Umbilical cord (tissue), 2 donors: ENCODE measurements around the gene ARGLU1. TPM values are rescaled to one million over a fixed set of nuclear protein-coding genes. Genes with fewer than 3 reads are reported as not detected.

ENCODE experiments used
- DNase-seq: peaks from one replicate; pipeline ENCODE4 v3.0.0-alpha.2; 2015; ENCODE audit warnings: low spot score
- total RNA-seq: library from RNA; depleted of rRNA; stranded (reverse); fragments of >200 nt; gene quantifications from one replicate; pipeline ENCODE4 v1.2.3, GENCODE V29; 2014; ENCODE audit warnings: low replicate concordance; ENCODE audit not compliant: insufficient read depth

ARGLU1 gene
- total RNA-seq, 1 donor from 2014 or later = 89.8 TPM

DNA sequence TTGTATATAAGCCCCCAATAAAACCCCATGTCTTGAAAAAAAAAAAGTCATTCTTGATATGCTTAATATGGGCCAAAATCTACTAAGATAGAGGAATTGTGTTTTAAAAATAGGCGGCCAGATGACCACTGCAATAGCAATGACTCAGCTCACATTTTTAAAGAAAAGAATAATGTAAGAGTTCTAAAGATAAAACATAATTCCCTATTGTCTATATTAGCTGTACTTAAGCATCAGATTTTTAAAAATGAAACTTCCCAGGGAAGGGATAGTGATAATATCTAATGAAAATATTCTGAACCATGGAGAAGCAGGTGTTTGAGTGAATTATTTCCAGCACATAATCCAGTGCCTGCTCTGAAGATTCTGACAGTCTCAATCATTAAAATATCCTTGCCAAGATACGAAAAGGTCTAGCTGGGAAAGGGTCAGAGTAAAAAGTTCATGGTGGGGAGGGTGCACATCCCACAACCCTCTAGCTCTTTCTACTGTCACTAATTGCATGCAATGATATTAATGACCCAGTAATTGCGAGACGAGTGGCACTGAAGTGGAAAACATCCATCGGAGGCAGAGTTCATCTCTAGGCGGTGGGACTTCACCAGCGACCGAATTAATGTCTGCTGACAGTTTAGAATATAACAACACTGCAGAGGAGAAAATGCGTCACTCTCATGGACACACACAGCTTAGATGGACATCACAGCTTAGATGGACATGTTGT is 64.0 kb downstream of the ARGLU1 start:
- DNase-seq = no peak

DNA sequence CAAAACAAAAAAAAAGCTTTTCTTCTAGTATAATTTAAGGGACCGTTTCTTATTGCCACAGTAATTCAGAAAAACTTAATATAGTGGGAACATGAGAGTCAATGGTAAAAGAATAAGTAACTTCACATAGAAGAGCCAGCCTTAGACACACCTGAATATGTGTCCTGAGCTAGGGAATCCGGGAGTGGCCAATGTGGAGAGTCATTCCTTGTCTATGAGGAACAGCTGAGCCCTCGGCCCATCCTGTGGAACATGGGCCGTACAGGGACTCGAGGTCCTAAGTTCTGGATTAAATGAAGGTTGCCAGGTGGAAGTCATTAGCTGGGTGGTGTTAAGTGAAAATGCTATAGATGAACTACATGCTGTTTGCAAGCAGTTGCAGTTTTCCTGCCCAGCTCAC is 64.7 kb downstream of the ARGLU1 start:
- no peak for DNase-seq

DNA sequence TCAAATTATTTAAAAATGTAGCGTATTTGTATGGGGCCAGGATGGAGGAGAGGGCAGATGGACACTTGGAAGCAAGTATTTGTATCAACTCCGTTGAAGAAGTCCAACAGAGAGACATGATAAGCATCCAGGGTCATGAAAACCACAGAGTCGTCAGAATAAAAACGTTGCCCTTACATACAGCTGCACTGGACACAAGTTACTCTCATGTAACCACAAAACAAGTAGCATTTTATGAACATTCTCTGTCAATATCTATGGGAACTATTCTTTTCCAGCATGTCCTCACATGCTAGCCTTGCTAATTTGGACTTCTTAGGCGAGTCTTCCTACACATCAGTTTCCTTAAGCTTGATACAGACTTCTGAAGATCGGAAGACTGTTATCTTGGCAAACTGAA is 67.5 kb downstream of the ARGLU1 start:
- no peak for DNase-seq

DNA sequence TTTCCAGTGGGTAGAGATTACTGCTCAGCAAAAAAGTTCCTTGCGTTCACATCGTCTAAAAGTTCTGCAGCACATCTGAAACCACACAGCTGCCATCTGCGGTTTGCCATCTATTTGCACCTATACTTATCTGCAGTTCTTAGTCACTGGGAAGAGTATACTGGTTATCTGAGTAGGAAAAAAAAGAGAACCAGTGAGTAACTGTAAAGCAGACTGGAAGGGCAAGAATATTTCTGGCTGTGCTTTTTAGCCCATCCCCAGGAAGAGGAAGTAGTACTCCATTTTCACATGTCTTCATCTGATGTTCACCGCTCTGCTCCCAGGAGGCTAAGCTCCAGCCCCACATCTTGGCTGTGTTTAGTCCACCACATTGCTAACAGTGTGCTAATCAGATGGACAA is 68.0 kb downstream of the ARGLU1 start:
- no peak for DNase-seq

DNA sequence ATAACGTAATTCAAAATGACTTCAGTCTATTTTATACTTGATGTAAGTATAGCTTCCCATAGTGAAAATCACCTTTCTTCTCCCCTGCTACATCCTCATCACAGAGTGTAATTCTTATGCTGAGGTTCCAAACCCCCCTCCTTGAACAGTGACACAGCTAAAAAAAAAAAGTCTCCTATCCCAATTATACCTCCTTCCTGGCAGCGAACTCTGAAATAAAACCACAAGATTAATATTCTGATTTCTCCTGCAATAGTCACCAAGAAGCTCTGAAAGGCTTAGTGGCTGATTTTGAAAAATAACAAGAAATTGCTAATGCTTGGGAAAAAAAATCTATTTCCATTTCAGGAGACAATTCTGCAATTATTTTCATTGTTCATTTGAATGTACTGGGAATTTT is 68.8 kb downstream of the ARGLU1 start:
- DNase-seq = no peak

DNA sequence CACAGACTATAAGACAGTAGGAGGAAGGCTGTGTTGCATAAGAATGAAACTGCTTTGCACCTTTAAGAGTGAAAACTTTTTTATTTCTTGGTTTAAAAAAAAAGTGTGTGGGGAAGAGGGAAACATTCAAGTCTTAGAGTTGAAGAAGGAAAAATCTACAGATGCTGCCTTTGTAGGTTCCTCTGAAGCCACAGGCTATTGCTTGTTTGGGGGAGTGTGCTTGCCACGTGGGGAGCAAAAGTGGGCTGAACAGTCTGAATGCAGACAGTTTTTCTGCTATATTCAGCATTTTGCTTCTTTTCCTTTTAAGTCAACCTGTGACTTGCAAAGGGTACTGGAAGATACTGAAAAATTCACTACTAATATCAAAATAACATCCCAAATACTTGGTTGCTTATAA is 69.4 kb downstream of the ARGLU1 start:
- DNase-seq = no peak

DNA sequence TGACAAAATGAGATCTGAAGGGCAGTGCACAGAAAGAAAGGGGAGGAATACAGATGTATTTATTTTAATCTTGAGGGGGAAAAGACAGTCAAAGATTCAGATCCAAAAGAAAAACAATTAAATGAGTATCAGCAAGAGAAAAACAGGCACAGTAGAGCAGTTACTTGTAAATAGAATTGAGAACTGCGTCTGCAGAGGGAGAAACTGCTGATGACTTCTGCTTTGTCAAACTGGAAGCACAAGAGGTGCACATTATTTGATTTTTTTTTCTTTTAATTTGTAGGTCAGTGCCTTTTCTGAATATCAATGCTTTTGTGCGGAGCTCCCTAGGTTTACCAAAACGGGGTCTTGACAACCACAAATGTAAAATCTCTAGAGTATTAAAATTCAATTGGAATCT is 69.8 kb downstream of the ARGLU1 start:
- no peak for DNase-seq

DNA sequence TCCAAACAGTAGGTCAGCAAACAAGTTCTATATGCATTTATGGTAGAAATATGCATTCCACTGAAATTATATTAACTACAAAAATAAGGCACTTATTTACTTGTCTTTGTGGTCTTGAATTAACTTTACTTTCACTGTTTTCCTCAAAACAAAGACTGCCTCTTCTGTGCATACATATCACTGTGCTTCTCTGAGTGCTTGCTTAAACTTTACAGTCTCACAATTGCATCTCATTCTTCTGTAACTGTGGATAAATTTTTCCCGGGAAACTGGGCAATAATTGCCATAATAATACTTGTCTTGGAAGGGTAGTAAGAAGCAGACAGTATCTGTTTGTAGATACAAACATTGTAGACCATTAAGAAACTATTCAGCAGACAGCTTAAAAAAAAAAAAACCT is 70.9 kb downstream of the ARGLU1 start:
- no peak for DNase-seq

DNA sequence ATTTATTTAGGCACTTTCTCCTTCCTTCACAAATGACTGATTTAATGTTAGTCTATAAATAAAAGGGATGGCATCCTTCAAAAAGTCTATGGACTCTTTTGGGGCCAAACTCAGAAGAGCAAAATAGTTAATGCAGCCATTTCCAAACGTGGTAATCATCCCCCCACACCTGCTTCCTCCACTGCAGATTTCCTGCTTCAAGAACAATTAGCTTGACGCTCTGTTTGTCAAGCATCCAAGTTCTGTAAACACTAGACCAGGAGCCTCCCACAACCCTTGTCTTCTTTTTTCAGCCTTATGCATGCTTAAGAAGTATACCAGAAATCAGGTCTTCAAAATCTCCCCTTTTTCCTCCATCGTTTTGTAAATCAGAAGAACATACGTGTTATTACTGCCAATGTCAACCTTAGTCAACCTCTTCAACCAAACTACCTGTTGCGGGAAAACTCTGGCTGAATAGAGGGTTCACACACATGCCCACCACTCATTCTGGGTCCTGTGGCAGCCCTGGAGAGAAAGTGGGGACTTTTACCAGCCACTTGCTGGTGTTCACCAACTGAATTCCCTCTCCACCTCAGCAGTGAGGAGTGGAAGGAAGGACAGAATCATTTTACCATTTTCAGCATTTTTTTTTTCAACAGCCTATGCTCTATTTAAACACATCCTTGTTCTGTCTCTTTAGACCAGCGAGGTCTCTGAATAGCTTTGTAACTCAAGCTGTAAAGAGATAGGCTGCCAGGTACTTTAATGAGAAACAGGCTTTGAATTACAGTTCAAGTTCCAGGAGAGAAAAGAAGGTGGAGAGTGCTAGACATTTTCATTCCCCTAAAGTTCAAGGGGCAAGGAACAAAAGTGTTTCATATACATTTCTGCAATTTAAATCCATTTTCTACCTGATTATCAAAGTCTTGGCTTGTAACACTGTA is 71.6 kb downstream of the ARGLU1 start:
- DNase-seq = peak; percentile 48

DNA sequence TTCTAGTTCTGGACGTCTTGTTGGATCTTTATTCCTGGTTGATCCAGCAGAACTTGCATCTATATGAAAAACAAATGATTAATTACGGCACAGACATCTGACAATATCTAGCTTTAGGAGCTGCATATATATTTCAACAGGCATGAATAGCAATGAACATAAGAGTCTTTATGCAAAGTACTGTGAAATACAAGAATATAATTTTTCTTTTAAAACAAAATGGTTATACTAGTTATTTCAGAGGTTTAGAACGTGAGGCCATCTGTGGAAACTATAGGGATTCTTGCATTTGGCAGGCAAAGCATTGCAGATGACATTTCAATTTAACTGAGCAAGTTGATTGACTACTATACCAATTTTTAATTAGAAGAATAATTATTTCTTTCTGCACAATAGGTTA is 73.0 kb downstream of the ARGLU1 start:
- DNase-seq = no peak

DNA sequence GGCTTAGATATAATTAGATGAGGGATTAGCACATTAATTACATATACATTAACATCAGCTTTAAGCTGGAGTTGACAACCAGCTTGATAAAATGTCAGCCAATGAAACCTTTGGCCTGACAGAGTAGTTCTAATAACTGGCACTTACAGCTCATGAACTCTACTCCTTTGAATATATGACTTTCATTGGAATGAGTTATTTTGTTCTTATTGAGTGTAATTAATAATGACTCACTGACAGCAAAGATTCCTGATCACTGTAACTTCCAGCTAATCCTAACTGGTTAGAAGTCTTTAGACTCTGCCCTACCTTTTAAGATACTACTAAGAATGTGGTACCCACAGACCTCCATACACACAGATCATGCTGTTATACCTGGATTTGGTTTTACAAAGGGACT is 73.4 kb downstream of the ARGLU1 start:
- no peak for DNase-seq

DNA sequence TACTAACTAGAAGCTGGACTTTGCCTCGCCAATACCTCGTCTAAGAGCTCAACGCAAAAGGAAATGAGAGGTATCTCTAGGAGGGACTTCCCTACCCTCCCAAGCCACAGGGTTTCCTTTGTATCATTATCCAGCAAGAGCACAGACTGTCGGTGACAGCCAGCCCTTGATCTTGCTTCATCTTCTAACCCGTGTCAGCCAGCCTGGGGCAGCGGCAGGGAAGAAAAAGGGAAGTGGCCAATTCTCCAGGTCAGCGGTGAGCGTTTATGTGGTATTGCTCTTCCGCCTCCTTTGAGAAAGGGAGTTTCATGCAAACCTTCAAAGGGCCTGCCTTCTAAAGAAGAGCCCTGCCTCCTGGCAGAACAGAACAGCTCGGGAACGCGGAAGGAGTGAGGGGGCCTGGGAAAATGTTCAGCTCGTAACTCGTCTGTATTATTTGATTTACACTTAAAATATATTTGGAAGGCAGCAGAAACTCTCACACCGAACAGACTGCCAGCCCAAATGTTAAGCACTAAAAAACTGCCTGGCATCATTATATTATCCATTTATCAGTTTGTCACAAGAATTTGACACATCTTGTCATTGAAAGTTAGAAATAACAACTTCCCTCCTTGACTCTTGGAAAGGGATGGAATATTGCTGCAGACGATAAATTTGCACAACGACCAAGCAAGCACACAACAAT is 74.3 kb downstream of the ARGLU1 start:
- DNase-seq = peak; percentile 49

DNA sequence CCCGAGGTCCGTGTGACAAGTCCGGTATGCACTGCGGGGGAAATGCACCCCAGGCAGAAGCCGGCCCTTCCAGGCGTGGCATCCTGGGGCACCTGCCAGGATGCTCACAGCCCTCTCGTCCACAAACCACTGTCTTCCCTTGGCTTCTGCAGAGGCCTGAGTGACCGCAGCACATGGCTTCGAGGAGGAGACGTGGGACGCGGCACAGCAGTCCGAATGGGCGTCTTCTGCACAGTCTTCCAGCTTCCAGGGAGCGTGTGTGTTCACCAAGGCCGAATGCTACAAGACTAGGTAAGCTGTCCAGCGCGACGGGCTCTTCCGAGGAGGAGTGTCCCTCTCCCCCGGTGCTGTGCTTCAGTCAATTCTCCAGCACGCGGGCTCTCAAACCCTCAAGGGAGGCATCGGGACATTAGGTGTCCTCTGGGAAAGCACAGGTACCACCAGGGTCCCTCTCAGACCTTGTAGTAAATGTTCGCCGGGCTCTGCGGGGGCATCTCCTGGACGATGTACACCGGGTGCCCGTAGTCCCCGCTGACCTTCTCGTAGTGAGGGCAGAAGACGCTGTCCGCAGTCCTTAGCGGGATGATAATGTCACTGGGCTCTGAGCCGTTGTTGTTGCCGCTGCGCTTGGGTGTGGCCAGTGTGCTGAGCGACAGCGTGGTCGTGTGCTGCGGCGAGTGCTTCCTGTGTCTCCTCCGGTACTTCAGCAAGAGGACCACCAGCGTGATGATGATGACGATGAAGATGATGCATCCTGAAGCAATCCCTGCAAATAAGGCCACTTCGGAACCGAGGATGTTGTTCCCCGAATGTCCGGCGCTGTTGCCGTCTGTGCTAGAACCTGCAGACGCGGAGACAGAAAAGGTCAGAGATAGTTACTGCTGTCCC is 75.1 kb downstream of the ARGLU1 start:
- DNase-seq = no peak

DNA sequence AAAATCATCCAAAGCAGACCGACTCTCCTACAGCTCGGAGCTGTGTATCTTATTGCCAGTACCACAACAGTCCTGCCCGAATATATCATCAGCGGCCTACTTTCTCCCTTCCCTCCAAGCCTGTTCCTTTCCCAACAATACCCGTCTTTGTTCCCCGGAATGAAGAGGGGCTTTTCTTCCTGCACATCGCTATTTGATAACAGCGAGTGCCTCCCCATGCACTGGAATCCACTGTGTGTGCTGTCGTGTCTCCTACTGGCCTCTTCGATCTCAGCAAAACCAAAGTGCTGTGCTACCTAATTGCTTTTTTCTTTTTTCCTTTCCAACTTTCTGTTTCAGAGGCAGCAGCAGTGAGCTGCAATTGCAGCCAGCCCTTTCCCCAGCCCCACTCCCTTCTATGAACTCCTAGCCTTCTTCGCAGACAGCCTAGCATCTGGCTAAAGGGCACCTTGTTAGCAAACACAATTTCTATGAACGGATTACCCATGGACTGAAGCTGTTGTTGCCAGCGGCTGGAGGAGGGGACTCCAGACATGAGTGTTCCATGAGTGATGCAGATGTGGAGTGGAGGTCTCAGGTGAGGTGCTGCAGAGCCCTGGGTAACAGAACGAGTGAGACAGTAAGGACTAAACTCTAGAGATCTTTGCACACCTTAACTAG is 75.9 kb downstream of the ARGLU1 start:
- DNase-seq = no peak

Other genes with a start within 250 kb of the ARGLU1 start
- 20.5 TPM for gene EFNB2, start 32.5 kb downstream of the ARGLU1 start, total RNA-seq